GM18499 (cell line): Measurements from ENCODE around the gene GFY.
A peak's percentile ranks its signal among the peaks of the same experiment; 100 is the strongest.
"Not testable (repeated sequence)": the region's sequence is repeated elsewhere in the genome, so short reads cannot be mapped to it uniquely, and the experiment has no call there.

Experiments
- ATAC-seq: cut with Tn5 transposase; IDR thresholded peaks from one replicate; pipeline ENCODE4 v1.9.1; 2021; ENCODE audit warnings: moderate number of reproducible peaks; ENCODE audit not compliant: insufficient read depth, unreplicated experiment

The GFY gene

DNA sequence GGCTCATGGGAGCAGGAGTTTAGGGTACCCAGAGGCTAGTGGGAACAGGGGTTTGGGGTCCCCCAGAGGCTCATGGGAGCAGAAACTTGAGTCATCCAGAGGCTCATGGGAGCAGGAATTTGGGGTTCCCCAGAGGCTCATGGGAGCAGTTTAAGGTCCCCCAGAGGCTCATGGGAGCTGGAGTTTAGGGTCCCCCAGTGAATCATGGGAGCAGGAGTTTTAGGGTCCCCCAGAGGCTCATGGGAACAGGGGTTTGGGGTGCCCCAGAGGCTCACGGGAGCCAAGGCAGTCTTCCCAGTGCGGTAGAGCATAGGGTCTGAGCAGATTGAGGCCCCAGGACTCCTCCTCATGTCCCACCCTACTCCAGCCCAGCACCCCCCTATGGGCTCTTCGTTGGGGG lies 40.2 kb downstream of the GFY start:
- ATAC-seq = no peak

DNA sequence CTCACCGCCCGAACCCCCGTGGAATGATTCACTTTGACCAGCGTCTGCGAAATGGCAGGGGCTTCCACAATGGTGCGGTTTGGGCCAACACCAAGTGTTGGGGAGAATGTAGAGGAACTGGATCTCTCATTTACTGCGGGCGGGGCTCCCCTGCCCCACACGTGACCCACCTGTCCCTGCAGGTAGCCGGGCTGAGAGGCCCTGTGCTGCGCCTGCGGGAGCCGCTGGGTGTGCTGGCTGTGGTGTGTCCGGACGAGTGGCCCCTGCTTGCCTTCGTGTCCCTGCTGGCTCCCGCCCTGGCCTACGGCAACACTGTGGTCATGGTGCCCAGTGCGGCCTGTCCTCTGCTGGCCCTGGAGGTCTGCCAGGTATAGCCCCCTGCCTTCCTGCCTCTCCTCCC lies 43.0 kb downstream of the GFY start:
- ATAC-seq = no peak

DNA sequence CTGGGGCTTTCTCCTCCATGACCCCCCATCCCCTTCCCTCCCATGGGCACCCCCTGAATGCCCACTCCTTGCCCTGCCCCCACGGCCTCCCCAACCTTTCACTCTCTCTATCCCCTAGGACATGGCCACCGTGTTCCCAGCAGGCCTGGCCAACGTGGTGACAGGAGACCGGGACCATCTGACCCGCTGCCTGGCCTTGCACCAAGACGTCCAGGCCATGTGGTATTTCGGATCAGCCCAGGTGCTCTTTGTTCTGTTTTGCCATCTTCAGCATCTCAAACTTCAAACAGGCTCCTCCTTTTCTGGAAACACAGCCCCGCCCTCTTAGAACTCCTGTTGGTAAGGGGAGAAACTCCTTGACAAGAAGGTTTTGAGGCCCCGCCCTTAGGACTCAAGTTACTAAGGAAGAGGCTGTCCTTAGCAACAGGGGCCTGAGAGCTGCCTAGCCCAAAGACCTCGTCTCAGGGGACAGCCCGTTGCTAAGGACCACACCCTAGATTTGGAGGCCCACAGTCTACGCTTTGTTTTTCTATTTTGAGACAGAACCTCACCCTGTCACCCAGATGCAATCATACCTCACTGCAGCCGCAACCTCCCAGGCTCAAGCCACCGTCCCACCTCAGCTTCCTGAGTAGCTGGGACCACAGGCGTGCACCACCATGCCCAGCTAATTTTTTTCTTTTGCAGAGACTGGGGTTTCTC lies 43.7 kb downstream of the GFY start:
- ATAC-seq = peak; percentile 45

- no peak for ATAC-seq
Observed at GRCh38 chr19:49469828-49470614, 44.8 kb downstream of the GFY start.

DNA sequence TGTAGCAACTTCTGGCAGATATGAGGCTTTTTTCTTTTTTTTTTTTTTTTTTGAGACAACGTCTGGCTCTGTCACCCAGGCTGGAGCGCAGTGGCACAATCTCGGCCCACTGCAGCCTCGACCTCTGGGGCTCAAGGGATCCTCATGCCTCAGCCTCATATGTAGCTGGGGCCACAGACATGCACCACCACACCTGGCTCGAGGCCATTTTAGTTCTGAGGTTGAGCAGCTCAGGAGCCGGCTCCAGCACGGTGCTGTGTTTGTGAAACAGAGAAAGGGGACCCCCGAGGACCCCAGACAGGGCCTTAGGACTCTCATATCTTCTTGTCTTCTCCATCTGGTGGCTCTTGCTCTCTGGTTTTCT lies 45.4 kb downstream of the GFY start:
- no peak for ATAC-seq

DNA sequence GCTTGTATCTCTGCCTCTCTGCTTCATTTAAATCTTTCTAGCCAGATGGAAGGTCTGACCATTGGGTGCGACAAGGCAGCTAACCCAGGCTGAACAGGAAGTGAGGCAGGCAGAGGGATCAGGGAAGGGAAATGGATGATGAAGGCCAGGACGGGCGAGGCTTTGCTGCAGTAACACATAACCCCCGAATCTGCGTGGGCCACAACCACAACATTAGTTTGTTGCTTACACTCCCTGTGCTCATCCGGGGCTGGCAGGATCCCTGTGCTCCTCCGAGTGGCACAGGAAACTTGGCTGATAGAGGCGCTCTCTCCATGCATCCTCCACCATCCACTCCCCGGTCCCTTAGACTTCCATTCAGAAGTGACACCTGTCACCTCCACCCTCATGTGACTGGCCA lies 47.7 kb downstream of the GFY start:
- no peak for ATAC-seq

GRCh38 chr19:49473501-49473867 lies 48.3 kb downstream of the GFY start:
- ATAC-seq = not testable (repeated sequence)

GRCh38 chr19:49473868-49474541 lies 48.8 kb downstream of the GFY start, which contains the start of gene FLT3LG:
TSS of gene FLT3LG (plus strand) at chr19:49474215. CDS start at chr19:49474640, 425 bp downstream.
- no peak for ATAC-seq

GRCh38 chr19:49474542-49474924 lies 49.3 kb downstream of the GFY start:
- no peak for ATAC-seq

GRCh38 chr19:49475191-49475917 lies 50.2 kb downstream of the GFY start:
- no peak for ATAC-seq

DNA sequence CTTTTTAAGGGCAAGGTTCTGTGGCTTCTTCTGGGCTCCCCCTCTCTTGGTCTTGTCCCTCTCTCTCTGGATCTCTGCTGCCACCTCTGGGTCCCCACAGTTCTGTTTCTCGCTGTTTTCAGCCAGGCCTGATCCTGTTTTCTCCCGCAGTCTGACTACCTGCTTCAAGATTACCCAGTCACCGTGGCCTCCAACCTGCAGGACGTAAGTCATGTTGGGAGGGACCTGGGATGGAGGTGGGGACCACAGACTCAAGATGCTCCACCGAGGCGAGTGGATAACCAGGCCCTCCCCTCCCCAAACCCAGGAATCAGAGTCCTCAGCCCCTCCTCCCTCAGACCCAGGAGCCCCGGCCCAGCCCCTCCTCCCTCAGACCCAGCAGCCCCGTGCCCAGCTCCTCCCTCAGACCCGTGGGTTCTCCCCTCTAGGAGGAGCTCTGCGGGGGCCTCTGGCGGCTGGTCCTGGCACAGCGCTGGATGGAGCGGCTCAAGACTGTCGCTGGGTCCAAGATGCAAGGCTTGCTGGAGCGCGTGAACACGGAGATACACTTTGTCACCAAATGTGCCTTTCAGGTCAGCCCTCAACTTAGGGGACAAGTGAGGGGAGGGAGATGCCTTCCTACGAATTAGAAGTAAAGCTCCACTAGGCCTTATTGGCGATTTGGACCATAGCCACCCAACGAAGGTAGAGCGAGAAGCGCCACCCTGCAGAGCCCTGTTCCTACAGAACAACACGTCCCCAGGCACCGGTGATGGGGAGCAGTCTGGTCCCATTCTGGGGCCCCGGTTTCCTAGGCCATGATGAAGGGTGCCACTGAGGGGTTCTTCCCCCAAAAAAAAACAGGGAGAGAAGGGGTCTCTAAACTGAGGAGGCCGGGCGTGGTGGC lies 51.0 kb downstream of the GFY start:
- ATAC-seq = no peak
